LNCaP clone FGC (cell line): ENCODE measurements around the gene TIMM44.
"Not testable (repeated sequence)": the region's sequence is repeated elsewhere in the genome, so short reads cannot be mapped to it uniquely, and the experiment has no call there.

Experiments
- DNase-seq: peaks from one replicate; pipeline ENCODE4 v3.0.0-alpha.2; 2011; ENCODE audit warnings: low read depth
- H3K4me3 ChIP-seq: 2 replicates; pipeline ENCODE4 v1.5.1; 2011; ENCODE audit warnings: mild to moderate bottlenecking, low read depth, low read length, control low read depth
- CTCF ChIP-seq: IDR thresholded peaks from 2 replicates; pipeline ENCODE4 v1.5.1; 2012; ENCODE audit warnings: mild to moderate bottlenecking; ENCODE audit not compliant: control insufficient read depth, insufficient read depth; ENCODE audit errors: extremely low read depth

Gene TIMM44

GRCh38 chr19:7933828-7934725 is 9.4 kb downstream of the TIMM44 start:
- DNase-seq, result no peak
- H3K4me3 ChIP-seq, result no peak overlapping the region
- no peak for TF ChIP-seq CTCF

- no peak overlapping the region for H3K4me3 ChIP-seq
- no peak for DNase-seq
- TF ChIP-seq CTCF, result peak; percentile 20; the same call in 1 of the 2 replicates
These were observed 10.1 kb downstream of the TIMM44 start for GRCh38 chr19:7933411-7933810.

GRCh38 chr19:7932930-7933300 is 10.6 kb downstream of the TIMM44 start:
- no peak overlapping the region for H3K4me3 ChIP-seq
- no peak for DNase-seq
- TF ChIP-seq CTCF, result no peak

GRCh38 chr19:7932276-7932929 is 11.1 kb downstream of the TIMM44 start:
- no peak overlapping the region for H3K4me3 ChIP-seq
- no peak for DNase-seq
- TF ChIP-seq CTCF, result no peak

GRCh38 chr19:7931221-7932061 is 12.0 kb downstream of the TIMM44 start:
- no peak for DNase-seq
- TF ChIP-seq CTCF, result no peak
- H3K4me3 ChIP-seq, result no peak overlapping the region

DNA sequence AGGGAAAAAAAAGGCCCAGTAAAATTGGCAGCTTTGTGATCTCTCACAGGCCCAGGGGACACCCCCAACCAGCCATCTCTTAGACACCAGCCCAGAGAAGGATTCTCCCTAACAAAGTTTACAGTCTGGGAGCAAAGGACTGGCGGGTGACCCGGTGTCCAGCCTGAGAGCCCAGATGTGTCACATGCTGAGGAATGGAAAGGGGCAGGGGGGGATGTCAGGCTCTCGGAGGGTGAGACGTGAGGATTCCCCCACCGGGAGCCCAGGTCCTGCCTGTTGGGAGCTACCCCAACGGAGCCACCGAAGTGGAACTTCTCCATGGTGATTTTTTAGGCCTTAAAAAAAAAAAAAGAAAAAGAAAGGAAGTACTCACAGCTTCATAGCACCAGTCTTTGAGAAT is 12.7 kb downstream of the TIMM44 start:
- DNase-seq, result no peak
- TF ChIP-seq CTCF, result no peak
- no peak overlapping the region for H3K4me3 ChIP-seq

DNA sequence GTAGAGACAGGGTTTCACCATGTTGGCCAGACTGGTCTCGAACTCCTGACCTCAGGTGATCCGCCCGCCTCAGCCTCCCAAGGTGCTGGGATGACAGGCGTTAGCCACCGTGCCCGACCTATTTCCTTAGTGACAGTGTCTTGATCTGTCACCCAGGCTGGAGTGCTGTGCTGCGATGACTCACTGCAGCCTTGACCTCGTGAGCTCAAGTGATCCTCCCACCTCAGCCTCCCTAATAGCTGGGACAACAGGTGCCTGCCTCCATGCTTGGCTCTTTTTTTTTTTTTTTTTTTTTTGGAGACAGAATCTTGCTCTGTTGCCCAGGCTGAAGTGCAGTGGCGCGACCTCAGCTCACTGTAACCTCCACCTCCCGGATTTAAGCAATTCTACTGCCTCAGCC is 13.4 kb downstream of the TIMM44 start:
- not testable (repeated sequence) for H3K4me3 ChIP-seq, DNase-seq
